ENCODE data around the gene MRPS7.
A peak's percentile ranks its signal among the peaks of the same experiment; 100 is the strongest.

MRPS7 gene

GRCh38 chr17:75307957-75308731 is 46.5 kb downstream of the MRPS7 start:
- DNase-seq: no peak

GRCh38 chr17:75308732-75309629 is 47.3 kb downstream of the MRPS7 start:
- DNase-seq: no peak

DNA sequence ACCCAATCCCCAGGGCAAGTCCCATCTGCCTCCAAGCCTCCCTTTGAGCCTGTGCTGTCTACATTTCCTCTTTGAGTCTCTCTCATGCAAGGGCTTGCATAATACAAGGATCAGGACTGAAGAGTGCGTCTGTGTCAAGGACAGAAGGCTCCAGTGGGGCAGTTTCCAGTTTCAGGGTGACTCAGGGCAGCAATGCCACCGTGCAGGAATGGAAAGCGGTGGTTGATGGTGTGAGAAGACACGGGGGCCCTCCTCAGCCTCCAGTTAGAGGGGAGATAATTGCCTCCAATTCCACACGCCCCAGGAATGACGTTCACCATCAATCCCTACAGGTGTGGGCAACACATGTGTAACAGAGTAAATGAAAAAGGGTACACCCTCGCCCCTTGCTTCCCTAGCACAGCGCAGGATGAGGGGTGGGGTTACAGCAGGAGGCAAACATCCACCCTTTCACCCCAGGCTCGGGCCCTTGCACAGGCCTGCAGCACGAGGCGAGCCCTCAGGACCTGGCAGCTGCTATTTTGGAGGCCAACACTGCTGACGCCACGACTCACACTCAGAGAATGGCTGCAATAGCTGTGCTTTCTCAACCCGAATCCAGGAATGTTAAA is 52.4 kb downstream of the MRPS7 start:
- DNase-seq: peak in 2 of 58 donors; percentile 16 to 21

DNA sequence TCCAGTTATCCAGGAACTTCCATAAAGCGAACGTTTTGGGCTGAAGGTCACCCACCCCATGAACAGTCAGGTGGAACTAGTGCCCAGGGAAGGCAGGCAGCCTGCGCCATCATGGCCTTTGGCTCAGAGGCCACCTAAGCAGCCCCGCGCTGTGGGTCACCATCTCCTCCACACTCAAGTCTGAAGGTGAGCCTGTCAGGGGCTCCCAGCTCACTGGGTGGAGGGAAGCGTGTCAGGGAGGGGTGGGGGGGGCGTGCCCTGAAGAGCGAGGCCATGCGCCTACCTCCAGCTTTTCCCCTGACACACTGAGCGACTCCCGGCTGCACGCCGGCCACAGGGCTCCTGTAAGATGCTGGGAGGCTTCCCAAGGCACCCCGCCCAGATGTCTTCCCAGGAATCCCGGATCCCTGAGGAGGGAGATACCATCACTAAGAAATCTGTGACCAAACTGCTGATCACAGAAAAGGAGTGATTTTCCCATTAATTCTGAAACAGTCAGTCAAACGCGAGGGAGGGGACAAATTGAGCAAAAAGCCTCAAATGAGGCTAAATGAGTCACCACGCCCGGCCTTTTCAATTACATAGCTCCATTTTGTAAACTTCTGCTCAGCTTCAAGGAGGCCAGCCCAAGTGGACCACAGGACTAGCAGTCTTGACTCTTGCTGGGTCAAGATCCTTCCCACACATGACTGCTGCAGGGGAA is 54.0 kb downstream of the MRPS7 start:
- DNase-seq: no peak

Data from anterior cingulate cortex (tissue), 58 donors.